ENCODE data around the gene MKI67.

- TF ChIP-seq CTCF (IDR thresholded peaks at IDR 0.05) (no peak), EP300 (IDR thresholded peaks at IDR 0.05; ENCODE audit: borderline replicate concordance in 1 of 2, low read depth in 1 of 2, low read length in 1 of 2) (no peak), MEF2A (IDR thresholded peaks at IDR 0.05; ENCODE audit: borderline replicate concordance, low read depth) (no peak), USF1 (IDR thresholded peaks at IDR 0.05; ENCODE audit: borderline replicate concordance, low read depth) (no peak), RAD21 (IDR thresholded peaks at IDR 0.05; ENCODE audit: low read length) (no peak), REST (IDR thresholded peaks at IDR 0.05; ENCODE audit: low read depth, low read length) (no peak)
Measured at GRCh38 chr10:128071417-128071782, 54.8 kb downstream of the MKI67 start.
